Mononuclear cell (primary cell): ENCODE results near the gene WDR35. TPM values are rescaled to one million over a fixed set of nuclear protein-coding genes. Genes with fewer than 3 reads are reported as not detected.

Experiments
- H3K27me3 ChIP-seq: 2 replicates; pipeline ENCODE4 v1.6.0; 2011; ENCODE audit warnings: low read length, control low read depth; ENCODE audit not compliant: insufficient read depth
- H3K4me1 ChIP-seq: 2 replicates; pipeline ENCODE4 v1.5.1; 2011; ENCODE audit warnings: mild to moderate bottlenecking, low read length, control low read depth; ENCODE audit not compliant: insufficient read depth
- H3K4me3 ChIP-seq: 2 replicates; pipeline ENCODE4 v1.5.1; 2011; ENCODE audit warnings: mild to moderate bottlenecking, low read length, moderate library complexity
- H3K9me3 ChIP-seq: 2 replicates; pipeline ENCODE4 v1.5.1; 2011; ENCODE audit warnings: low read depth, mild to moderate bottlenecking, control low read depth, low read length
- total RNA-seq: library from RNA; depleted of rRNA; stranded (reverse); fragments of >200 nt; gene quantifications from one replicate; pipeline ENCODE4 v1.2.3, GENCODE V29; 2012

The WDR35 gene
- total RNA-seq, 1 donor: 3.5 TPM

DNA sequence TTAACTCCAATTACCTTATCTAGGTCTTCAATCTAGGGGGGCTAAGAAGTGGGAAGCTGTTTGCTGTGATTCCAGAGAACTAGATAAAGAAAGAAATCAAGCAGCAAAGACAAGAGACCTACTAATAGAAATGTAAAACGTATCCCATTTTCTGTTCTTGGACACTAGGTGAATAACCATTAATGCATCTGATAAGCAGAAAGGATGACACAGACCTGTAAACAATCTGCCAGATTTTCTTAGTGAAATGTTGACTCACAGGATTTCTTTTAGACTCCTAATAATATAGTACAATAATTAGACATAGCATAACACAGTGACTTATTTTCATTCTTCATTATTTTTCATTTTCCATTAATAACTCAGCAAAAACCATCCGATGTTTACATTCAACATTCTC lies 1.3 kb downstream of the WDR35 start:
- Histone ChIP-seq H3K9me3 (no peaks in the 10 kb centered on the region), H3K4me3 (no peak overlapping the region), H3K4me1 (peaks cover 20% of the 10 kb centered on the region), H3K27me3 (peaks cover 17% of the 10 kb centered on the region)

GRCh38 chr2:19987936-19988335 lies 2.0 kb downstream of the WDR35 start:
- Histone ChIP-seq H3K9me3 (no peaks in the 10 kb centered on the region), H3K4me3 (no peak overlapping the region), H3K4me1 (peaks cover 20% of the 10 kb centered on the region), H3K27me3 (peaks cover 15% of the 10 kb centered on the region)

DNA sequence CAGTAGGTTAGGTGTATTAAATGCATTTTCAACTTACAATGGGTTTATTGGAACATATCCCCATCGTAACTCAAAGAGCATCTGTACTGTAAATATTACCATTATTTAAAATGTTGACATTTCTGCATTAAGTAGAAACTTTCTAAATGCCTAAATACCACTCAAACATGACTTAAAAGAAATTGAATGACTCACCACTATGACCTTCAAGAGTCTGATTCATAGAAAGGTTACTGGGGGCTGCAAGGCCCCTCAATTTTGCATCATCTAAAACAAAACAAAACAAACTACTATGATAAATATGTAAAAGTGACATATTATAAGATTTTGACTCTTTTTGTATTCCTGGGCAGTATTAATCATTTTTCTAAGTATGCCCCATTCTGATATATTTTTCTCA lies 7.6 kb downstream of the WDR35 start:
- H3K9me3 ChIP-seq: no peaks in the 10 kb centered on the region
- H3K4me1 ChIP-seq: no peaks in the 10 kb centered on the region
- no peak overlapping the region for H3K4me3 ChIP-seq
- no peaks in the 10 kb centered on the region for H3K27me3 ChIP-seq

- no peaks in the 10 kb centered on the region for H3K4me1 ChIP-seq
- H3K4me3 ChIP-seq: no peak overlapping the region
- no peaks in the 10 kb centered on the region for H3K27me3 ChIP-seq
- H3K9me3 ChIP-seq: no peaks in the 10 kb centered on the region
Observed at GRCh38 chr2:19979932-19980331, 10.0 kb downstream of the WDR35 start.

DNA sequence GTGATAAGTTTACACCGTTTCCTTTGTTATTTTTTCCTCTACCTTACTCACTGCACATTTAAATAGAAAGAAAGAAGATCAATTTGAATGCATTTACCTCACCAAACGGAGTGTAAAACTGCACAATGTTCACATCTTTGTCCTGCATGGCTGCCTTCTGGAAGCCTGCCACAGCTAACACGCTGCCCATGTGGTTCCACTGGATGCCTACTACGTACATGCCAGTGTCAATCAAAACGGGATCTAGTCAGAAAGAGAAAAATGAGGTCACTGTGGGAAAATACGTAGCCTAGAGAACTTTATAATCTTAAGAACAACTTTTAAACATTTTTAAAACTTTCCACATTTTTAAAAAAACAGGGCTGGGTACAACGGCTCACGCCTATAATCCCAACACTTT lies 16.4 kb downstream of the WDR35 start:
- H3K9me3 ChIP-seq: no peaks in the 10 kb centered on the region
- H3K4me1 ChIP-seq: no peaks in the 10 kb centered on the region
- no peak overlapping the region for H3K4me3 ChIP-seq
- no peaks in the 10 kb centered on the region for H3K27me3 ChIP-seq

- Histone ChIP-seq H3K4me3 (no peak overlapping the region), H3K4me1 (no peaks in the 10 kb centered on the region), H3K9me3 (no peaks in the 10 kb centered on the region), H3K27me3 (no peaks in the 10 kb centered on the region)
Observed at GRCh38 chr2:19971691-19972090, 18.2 kb downstream of the WDR35 start.

- Histone ChIP-seq H3K4me3 (no peak overlapping the region), H3K9me3 (no peaks in the 10 kb centered on the region), H3K27me3 (no peaks in the 10 kb centered on the region), H3K4me1 (no peaks in the 10 kb centered on the region)
Observed at GRCh38 chr2:19963386-19963785, 26.5 kb downstream of the WDR35 start.

- Histone ChIP-seq H3K4me1 (no peaks in the 10 kb centered on the region), H3K9me3 (no peaks in the 10 kb centered on the region), H3K27me3 (no peaks in the 10 kb centered on the region), H3K4me3 (no peak overlapping the region)
Observed at GRCh38 chr2:19955544-19956422, 34.1 kb downstream of the WDR35 start.

- no peaks in the 10 kb centered on the region for H3K4me1 ChIP-seq
- H3K4me3 ChIP-seq: no peak overlapping the region
- no peaks in the 10 kb centered on the region for H3K27me3 ChIP-seq
- H3K9me3 ChIP-seq: no peaks in the 10 kb centered on the region
Observed at GRCh38 chr2:19949071-19949470, 40.8 kb downstream of the WDR35 start.

DNA sequence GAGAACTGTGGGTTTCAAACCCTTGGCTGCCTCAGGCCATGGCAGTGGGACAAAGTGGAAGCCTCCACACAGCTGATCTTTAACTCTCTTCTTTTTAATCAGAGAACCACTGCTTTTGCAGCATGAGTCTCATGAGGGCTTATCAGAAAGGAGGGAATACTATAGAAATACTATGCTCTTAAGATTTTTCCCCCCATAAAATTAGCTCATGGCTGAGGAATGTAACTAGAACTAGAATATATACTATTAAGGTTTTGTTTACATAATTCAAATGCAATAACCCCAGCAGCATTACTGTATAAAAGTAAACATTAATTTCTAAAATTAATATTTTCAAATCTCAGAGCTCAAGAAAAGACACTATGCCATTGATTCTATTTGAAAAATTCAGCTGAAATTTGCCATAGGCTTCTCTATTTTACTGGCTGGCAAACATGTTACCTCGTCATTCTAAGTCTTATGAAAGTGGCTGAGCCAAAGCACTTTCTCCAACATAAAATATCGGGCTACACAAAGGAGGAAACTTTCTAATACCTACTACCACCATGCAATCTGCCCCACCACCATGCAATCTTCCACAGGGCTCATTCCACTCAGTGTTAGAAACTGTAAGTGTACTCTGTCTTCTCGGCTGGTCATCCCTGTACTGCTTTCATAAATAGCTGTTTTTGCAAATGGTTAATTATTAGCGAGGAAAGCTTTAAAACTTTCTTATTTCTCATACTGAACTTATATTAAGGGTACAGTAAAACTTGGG lies 42.5 kb downstream of the WDR35 start:
- no peak overlapping the region for H3K4me3 ChIP-seq
- no peaks in the 10 kb centered on the region for H3K9me3 ChIP-seq
- H3K4me1 ChIP-seq: no peaks in the 10 kb centered on the region
- no peaks in the 10 kb centered on the region for H3K27me3 ChIP-seq

DNA sequence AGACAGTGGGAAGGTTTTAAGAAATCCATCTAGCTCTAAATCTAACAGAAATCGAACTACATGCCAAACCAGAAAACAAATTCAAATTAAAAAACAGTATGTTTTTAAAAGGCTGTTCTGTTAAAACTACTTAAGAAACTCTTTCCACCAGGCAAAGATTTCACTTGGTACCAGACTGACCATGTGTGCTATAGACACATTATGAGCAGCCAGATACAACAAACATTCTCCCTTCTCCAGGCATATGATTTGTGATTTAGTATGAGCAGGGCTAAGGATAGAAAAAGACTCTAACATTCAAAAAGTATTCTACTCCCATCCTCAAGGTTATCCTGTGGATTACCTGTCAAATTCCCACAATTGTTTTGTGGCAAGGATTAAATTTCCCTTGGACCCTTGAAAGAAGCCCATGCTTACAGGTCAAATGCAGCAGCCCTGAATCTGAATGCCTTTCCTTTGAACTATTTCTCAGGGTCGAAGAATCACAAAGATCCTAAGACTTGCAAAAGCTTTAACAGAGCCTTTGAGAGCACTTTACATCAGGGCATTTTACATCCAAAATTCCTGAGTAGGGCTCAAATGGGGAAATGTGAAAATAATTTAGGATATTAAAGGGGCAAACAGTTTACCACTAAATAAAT lies 45.6 kb downstream of the WDR35 start:
- no peak overlapping the region for H3K4me3 ChIP-seq
- no peaks in the 10 kb centered on the region for H3K27me3 ChIP-seq
- no peaks in the 10 kb centered on the region for H3K9me3 ChIP-seq
- no peaks in the 10 kb centered on the region for H3K4me1 ChIP-seq

- H3K4me3 ChIP-seq: no peak overlapping the region
- H3K4me1 ChIP-seq: no peaks in the 10 kb centered on the region
- no peaks in the 10 kb centered on the region for H3K27me3 ChIP-seq
- no peaks in the 10 kb centered on the region for H3K9me3 ChIP-seq
Observed at GRCh38 chr2:19943189-19943588, 46.7 kb downstream of the WDR35 start.

GRCh38 chr2:19942199-19942598 lies 47.7 kb downstream of the WDR35 start:
- H3K4me1 ChIP-seq: no peaks in the 10 kb centered on the region

GRCh38 chr2:19937004-19937403 lies 52.9 kb downstream of the WDR35 start:
- Histone ChIP-seq H3K4me3 (no peak overlapping the region), H3K4me1 (no peaks in the 10 kb centered on the region), H3K27me3 (no peaks in the 10 kb centered on the region), H3K9me3 (no peaks in the 10 kb centered on the region)

More at GRCh38 chr2:19942199-19942598, 47.7 kb downstream of the WDR35 start:
- Histone ChIP-seq H3K4me3 (no peak overlapping the region), H3K9me3 (no peaks in the 10 kb centered on the region), H3K27me3 (no peaks in the 10 kb centered on the region)

- no peak overlapping the region for H3K4me3 ChIP-seq
- no peaks in the 10 kb centered on the region for H3K4me1 ChIP-seq
- no peaks in the 10 kb centered on the region for H3K9me3 ChIP-seq
- H3K27me3 ChIP-seq: no peaks in the 10 kb centered on the region
Observed at GRCh38 chr2:19936203-19936602, 53.7 kb downstream of the WDR35 start.
